NCI-H526 (cell line): Measurements from ENCODE around the gene ESPNL.

ENCODE experiments used
- DNase-seq, 2 experiments: peaks; one replicate each; lab custom pipeline; 2025; lab: John Stamatoyannopoulos, UW

The ESPNL gene

DNA sequence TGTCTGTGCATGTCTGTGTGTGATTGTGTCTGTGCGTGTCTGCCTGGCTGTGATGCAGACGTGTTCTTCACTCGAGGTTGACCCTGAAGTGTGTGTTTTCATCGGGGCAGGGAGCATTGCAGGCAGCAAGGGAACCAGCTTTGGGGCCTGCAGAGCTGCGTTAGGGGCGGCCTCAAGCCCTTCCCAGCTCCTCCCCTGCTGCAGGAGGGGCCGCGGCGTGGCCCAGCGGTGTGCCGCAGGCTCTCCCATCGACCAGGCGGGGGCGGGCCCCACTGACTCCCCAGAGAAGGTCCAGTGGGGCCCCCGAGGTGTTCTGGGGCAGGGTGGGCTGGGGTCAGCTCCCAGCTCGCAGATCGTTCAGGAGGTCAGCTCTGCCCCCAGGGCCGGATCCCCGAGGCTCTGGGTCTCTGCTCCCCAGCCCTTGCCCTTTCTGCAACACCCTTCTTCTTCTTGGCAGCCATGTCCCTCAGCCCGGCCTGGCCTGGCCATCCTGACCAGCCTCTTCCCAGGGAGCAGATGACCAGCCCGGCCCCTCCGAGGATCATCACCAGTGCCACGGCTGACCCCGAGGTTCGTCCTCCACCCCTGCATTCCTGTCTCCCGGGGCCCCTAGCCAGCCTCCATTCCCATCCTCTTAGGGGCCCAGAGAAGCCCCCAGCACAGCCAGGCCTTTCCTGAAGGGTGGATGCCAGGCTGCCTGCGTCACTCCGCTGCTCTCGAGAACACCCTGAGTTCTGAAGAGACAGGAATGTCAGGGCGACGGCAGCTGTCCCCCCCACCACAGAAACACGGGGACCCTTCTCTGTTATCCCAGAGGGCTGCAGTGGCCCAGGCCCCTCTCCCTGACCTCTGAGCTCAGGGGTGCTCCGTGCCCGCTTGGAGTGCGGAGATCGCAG is 27.3 kb downstream of the ESPNL start:
- DNase-seq, result no peak

DNA sequence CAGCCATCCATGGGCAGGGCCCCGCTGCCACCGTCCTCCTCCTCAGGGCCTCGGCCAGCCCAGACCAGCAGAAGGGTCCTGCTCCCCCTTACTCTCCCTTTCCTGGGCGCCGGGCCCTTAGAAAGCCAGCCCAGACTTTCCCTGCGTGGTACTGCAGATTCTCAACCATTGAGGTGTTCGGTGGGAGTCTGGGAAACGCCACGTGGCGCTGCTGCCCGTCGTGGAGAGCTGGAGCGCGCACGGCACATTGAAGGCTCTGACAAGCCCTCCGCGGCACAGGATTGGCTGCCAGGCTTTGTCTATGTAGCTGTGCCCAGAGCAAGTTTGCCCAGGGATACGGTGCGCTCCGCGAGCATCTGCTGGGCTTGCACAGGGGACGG is 27.9 kb downstream of the ESPNL start:
- no peak for DNase-seq

GRCh38 chr2:238128534-238129001 is 28.4 kb downstream of the ESPNL start:
- DNase-seq, result no peak

DNA sequence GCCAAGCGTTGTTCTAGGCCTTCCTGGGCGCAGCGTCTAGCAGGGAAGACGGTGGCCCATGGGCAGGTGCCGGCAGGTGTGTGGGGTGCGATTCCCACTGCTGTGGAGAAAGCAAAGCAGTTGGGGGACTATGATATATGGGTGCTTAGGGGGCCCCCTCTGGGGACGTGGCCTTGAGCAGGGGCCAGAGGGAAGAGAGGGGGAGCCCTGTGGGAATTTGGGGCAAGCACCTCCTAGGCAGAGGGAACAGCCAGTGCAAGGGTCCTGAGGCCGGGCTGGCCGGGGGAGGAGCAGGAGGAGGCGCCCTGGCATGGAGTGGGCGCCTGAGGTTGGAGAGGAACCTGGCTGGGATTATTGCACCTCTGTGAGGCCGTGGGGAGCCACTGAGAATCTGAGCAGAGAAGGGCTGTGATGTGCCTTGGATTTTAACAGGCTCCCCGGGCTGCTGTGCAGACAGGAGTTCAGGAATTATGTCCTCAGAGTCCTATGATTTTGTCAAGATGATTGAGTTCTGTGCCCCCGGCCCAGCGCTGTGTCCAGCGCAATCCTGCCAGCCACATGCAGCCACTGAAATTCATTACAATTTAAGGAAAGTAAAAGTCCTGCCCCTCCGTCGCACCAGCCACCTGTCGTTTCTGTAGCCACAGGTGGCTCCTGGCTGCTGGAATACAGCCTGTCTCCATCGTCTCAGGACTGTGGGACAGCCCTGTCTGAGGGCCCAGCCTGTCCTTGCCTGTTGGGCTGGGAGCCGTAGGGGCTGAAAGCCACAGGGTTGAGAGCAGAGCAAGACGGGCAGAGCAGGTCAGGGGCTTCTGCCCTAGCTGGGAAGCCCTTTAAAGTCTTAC is 29.2 kb downstream of the ESPNL start:
- no peak for DNase-seq

- no peak for DNase-seq
Measured at GRCh38 chr2:238130111-238130695, 30.1 kb downstream of the ESPNL start.

- peak; percentile 25 to 66 for DNase-seq
Measured at GRCh38 chr2:238130696-238131628, 30.8 kb downstream of the ESPNL start.

- DNase-seq, result no peak
Measured at GRCh38 chr2:238131761-238132462, 31.8 kb downstream of the ESPNL start.

GRCh38 chr2:238132463-238133450 is 32.6 kb downstream of the ESPNL start:
- no peak for DNase-seq

GRCh38 chr2:238133499-238134392 is 33.6 kb downstream of the ESPNL start:
- DNase-seq, result no peak

DNA sequence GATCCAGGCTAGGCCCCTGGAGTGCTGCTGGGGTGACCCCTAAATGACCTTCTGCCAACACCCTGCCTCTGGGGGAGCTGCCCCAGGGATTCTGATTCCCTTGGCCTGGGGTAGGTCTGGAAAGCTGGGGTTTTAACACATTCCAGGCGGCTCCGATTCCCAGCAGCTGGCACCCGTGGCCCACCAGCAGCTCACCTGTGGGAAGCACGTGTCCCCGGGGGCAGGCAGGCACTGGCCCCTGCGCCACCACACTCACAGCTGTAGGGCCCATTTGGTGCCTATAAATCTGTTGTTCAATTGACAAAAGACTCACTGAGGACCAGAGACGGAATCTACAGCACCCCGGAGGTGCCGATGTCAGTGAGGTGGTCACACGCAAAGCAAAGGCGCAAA is 34.2 kb downstream of the ESPNL start:
- DNase-seq, result no peak

- DNase-seq, result no peak
Measured at GRCh38 chr2:238135601-238136150, 35.5 kb downstream of the ESPNL start.

GRCh38 chr2:238136820-238137537 is 36.8 kb downstream of the ESPNL start:
- DNase-seq, result no peak

DNA sequence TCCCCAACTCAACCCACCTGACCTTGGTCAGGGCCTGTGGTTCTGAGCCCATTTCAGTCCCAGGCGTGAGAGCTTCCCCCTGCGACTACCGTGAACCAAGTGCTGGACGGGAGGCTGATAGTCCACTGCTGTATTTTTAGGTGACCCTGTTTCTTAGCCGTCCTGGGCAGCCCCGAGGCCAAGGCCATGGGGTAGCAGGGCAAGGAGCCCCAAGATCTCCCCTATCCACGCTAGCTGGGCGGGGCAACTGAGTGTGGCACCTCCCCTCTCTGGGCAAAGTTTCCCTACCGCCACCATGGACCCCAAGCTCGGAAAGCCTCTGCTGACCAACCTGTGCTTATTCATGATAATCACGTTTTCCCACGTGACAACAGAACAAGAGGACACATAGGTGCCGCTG is 37.7 kb downstream of the ESPNL start:
- DNase-seq, result no peak

DNA sequence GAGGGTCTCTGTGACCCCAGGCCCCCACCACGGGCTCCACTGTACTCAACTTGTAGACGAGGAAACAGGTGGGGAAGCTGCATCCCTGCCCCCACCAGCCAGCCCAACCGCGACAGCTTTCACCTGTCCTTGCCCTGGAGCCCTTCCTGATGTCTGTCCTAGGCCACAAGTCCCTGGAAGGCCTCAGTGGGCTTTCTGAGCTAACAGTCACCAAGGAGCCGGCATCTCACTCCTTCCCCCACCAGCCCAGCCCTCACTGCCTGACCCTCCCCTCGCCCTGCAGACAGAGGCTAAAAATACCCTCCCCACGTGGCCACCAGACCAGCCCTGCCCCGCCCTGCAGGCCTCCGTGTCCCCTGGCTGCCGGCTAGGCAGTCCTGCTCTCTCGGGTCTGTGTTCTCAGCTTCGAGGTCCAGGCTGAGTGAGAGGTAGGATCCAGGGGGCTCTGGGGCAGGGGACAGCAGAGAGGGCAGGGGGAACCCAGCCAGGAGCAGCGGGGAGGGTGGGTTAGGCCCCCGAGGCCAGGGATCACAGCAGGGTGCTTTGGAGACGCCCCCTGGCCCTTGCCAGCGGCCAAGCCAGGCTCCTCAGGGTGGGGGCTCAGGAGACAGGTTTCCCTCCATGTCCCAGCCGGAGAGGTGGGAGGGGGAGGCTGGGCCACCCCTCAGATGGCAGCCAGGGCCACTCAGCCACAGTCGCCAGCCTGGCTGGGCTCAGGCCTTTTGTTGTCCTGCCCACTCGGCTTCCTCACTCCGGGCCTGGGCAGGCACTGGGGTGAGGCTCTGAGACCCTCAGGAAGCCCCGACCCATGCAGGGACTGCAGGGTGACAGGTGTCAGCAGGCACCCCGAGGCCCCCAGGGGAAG is 38.4 kb downstream of the ESPNL start, which contains the start of gene KLHL30:
Gene KLHL30, plus strand, starts transcription at position 338 of the 865 bp plus-strand sequence. CDS start 2,087 bp downstream, outside the sequence.
- peak in 1 of 2 experiments; percentile 46 for DNase-seq

- DNase-seq, result no peak
Measured at GRCh38 chr2:238139196-238140039, 39.3 kb downstream of the ESPNL start.
